H1 (cell line): ENCODE results near the gene TCF20. TPM values are rescaled to one million over a fixed set of nuclear protein-coding genes. Genes with fewer than 3 reads are reported as not detected.

Source experiments
- CTCF ChIA-PET: fragments of 300-600 bp; sonication (Branson Sonifier 250); formaldehyde crosslinking; loops from one replicate; lab custom pipeline; 2021; ENCODE audit not compliant: partially characterized antibody; lab: Charles Lee
- POLR2A ChIA-PET: fragments of 300-600 bp; sonication (Branson Sonifier 250); formaldehyde crosslinking; loops from one replicate; lab custom pipeline; 2021; ENCODE audit warnings: inconsistent platforms; ENCODE audit not compliant: partially characterized antibody; lab: Charles Lee
- DNase-seq, 2 experiments: peaks; one replicate each; pipeline versions ENCODE4 v3.0.0 to v3.0.0-alpha.2; 2010 to 2022; ENCODE audit warnings: low spot score in 2 of 2, low read depth in 1 of 2, mixed read lengths in 1 of 2
- FAIRE-seq: peaks from 2 replicates; lab custom pipeline; 2011; peaks lifted over from hg19 to GRCh38; lab: Jason Lieb, UNC
- H2AFZ ChIP-seq: 2 replicates; pipeline ENCODE4 v1.8.1; 2012; ENCODE audit warnings: low read length, inconsistent platforms
- H2AK5ac ChIP-seq: 2 replicates; pipeline ENCODE4 v1.6.1; 2013; ENCODE audit warnings: low read depth, low read length
- H2BK120ac ChIP-seq: replicated peaks from 2 replicates; pipeline ENCODE3; 2013; ENCODE audit warnings: low read depth, low read length, inconsistent platforms
- H2BK12ac ChIP-seq: 2 replicates; pipeline ENCODE4 v1.6.1; 2013; ENCODE audit warnings: low read depth, low read length
- H2BK15ac ChIP-seq: 2 replicates; pipeline ENCODE4 v1.6.1; 2013; ENCODE audit warnings: low read length
- H2BK20ac ChIP-seq: 2 replicates; pipeline ENCODE4 v1.6.1; 2013; ENCODE audit warnings: low read length
- H2BK5ac ChIP-seq: 2 replicates; pipeline ENCODE4 v1.6.1; 2013; ENCODE audit warnings: low read depth, low read length
- H3K14ac ChIP-seq: 2 replicates; pipeline ENCODE4 v1.6.1; 2013; ENCODE audit warnings: inconsistent platforms; ENCODE audit not compliant: insufficient read length
- H3K18ac ChIP-seq: 2 replicates; pipeline ENCODE4 v1.6.1; 2013; ENCODE audit warnings: low read length; ENCODE audit errors: extremely low read depth
- H3K23ac ChIP-seq: 2 replicates; pipeline ENCODE4 v1.6.1; 2013; ENCODE audit warnings: inconsistent platforms; ENCODE audit not compliant: insufficient read length
- H3K23me2 ChIP-seq: 2 replicates; pipeline ENCODE4 v1.6.1; 2013; ENCODE audit warnings: low read depth, low read length
- H3K27ac ChIP-seq: 2 replicates; pipeline ENCODE4 v1.6.1; 2011; ENCODE audit warnings: low read depth, low read length, inconsistent platforms
- H3K27me3 ChIP-seq, 4 experiments: replicated peaks in 1 of 4; 1 replicate in 1 of 4; 2 replicates in 3 of 4; pipeline versions ENCODE4 v1.6.1 to v1.8.1; 2011 to 2013; ENCODE audit warnings: low read length in 3 of 4, mild to moderate bottlenecking in 3 of 4, inconsistent platforms in 2 of 4, mixed read lengths in 2 of 4, moderate library complexity in 1 of 4; ENCODE audit not compliant: control insufficient read depth in 3 of 4, insufficient read depth in 3 of 4; ENCODE audit errors: extremely low read depth in 1 of 4
- H3K36me3 ChIP-seq, 4 experiments: 2 replicates each; pipeline versions ENCODE4 v1.6.1 to v1.8.1; 2011 to 2013; ENCODE audit warnings: mild to moderate bottlenecking in 4 of 4, low read length in 3 of 4, moderate library complexity in 2 of 4, control low read depth in 1 of 4, inconsistent platforms in 1 of 4; ENCODE audit not compliant: insufficient read depth in 4 of 4, control insufficient read depth in 2 of 4
- H3K4ac ChIP-seq: replicated peaks from 2 replicates; pipeline ENCODE3; 2013; ENCODE audit warnings: low read length, low read depth, mixed read lengths, inconsistent platforms; ENCODE audit not compliant: insufficient read length
- H3K4me1 ChIP-seq, 4 experiments: replicated peaks in 1 of 4; 1 replicate in 1 of 4; 2 replicates in 3 of 4; pipeline versions ENCODE4 v1.6.1 to v1.8.1; 2011 to 2013; ENCODE audit warnings: low read length in 3 of 4, inconsistent platforms in 2 of 4, mixed read lengths in 1 of 4; ENCODE audit not compliant: insufficient read depth in 4 of 4, control insufficient read depth in 3 of 4
- H3K4me2 ChIP-seq, 2 experiments: 2 replicates each; pipeline versions ENCODE4 v1.6.1 to v1.8.1; 2011 to 2013; ENCODE audit warnings: low read depth in 2 of 2, low read length in 2 of 2, control low read depth in 1 of 2, inconsistent platforms in 1 of 2, mild to moderate bottlenecking in 1 of 2; ENCODE audit not compliant: insufficient read depth in 1 of 2
- H3K4me3 ChIP-seq, 4 experiments: fragments of 200-600, 300-600 bp in 1 of 4; sonication (generic), shearing (Covaris generic), sonication (Bioruptor Twin) in 1 of 4; 2 replicates each; pipeline versions ENCODE4 v1.5.1 to v1.8.1; 2011 to 2016; ENCODE audit warnings: low read length in 4 of 4, low read depth in 3 of 4, control low read depth in 2 of 4, inconsistent platforms in 2 of 4, mild to moderate bottlenecking in 2 of 4, mixed read lengths in 1 of 4, moderate library complexity in 1 of 4; ENCODE audit not compliant: insufficient read depth in 2 of 4; ENCODE audit errors: extremely low read depth in 1 of 4
- H3K56ac ChIP-seq: replicated peaks from 2 replicates; pipeline ENCODE3; 2013; ENCODE audit warnings: low read depth, mild to moderate bottlenecking, mixed read lengths, low read length, inconsistent platforms; ENCODE audit not compliant: insufficient read length
- H3K79me1 ChIP-seq: 2 replicates; pipeline ENCODE4 v1.6.1; 2013; ENCODE audit warnings: low read depth, low read length, control low read depth
- H3K79me2 ChIP-seq, 2 experiments: 2 replicates each; pipeline versions ENCODE4 v1.6.1 to v1.8.1; 2012 to 2013; ENCODE audit warnings: low read length in 2 of 2, mild to moderate bottlenecking in 2 of 2, inconsistent platforms in 1 of 2; ENCODE audit not compliant: insufficient read depth in 2 of 2, control insufficient read depth in 1 of 2
- H3K9ac ChIP-seq, 4 experiments: replicated peaks in 1 of 4; 1 replicate in 1 of 4; 2 replicates in 3 of 4; pipeline versions ENCODE4 v1.6.1 to v1.8.1; 2011 to 2013; ENCODE audit warnings: low read depth in 3 of 4, low read length in 3 of 4, control low read depth in 2 of 4, mild to moderate bottlenecking in 2 of 4, moderate library complexity in 2 of 4, inconsistent platforms in 1 of 4; ENCODE audit errors: extremely low read depth in 1 of 4
- H3K9me3 ChIP-seq, 2 experiments: 2 replicates each; pipeline versions ENCODE4 v1.6.1 to v1.8.1; 2012 to 2013; ENCODE audit warnings: mild to moderate bottlenecking in 2 of 2, moderate library complexity in 2 of 2, control low read depth in 1 of 2, inconsistent platforms in 1 of 2, low read depth in 1 of 2, low read length in 1 of 2, mixed read lengths in 1 of 2; ENCODE audit not compliant: insufficient read depth in 2 of 2
- H4K20me1 ChIP-seq, 2 experiments: replicated peaks in 1 of 2; 2 replicates each; pipeline versions ENCODE3 to v1.8.1; 2011 to 2013; ENCODE audit warnings: inconsistent platforms in 2 of 2, low read length in 2 of 2, mild to moderate bottlenecking in 1 of 2; ENCODE audit not compliant: insufficient read depth in 2 of 2, control insufficient read depth in 1 of 2
- H4K5ac ChIP-seq: 2 replicates; pipeline ENCODE4 v1.6.1; 2013; ENCODE audit warnings: low read length, low read depth, mixed read lengths, inconsistent platforms; ENCODE audit not compliant: insufficient read length
- H4K8ac ChIP-seq: 2 replicates; pipeline ENCODE4 v1.8.0; 2013; ENCODE audit warnings: mild to moderate bottlenecking, moderate library complexity, low read length, inconsistent platforms; ENCODE audit not compliant: insufficient read depth; ENCODE audit errors: extremely low read depth
- H4K91ac ChIP-seq: replicated peaks from 2 replicates; pipeline ENCODE3; 2013; ENCODE audit warnings: low read length, mixed read lengths, inconsistent platforms; ENCODE audit not compliant: insufficient read length
- FOSL1 ChIP-seq: IDR thresholded peaks from 2 replicates; pipeline ENCODE4 v1.6.1; 2011; ENCODE audit warnings: mild to moderate bottlenecking, low read depth, low read length, moderate library complexity; ENCODE audit not compliant: insufficient read depth
- KDM1A ChIP-seq: fragments of 200-600, 300-600 bp; sonication (generic); IDR thresholded peaks from 2 replicates; pipeline ENCODE4 v1.7.1; 2016; ENCODE audit warnings: mild to moderate bottlenecking, low read length, borderline replicate concordance
- KDM4A ChIP-seq: IDR thresholded peaks from one replicate; pipeline ENCODE4 v1.7.1; 2012; ENCODE audit warnings: low read depth, mild to moderate bottlenecking, moderate library complexity, low read length, inconsistent platforms; ENCODE audit not compliant: severe bottlenecking
- MAX ChIP-seq: IDR thresholded peaks from 2 replicates; pipeline ENCODE4 v1.6.1; 2012; ENCODE audit warnings: inconsistent platforms
- NRF1 ChIP-seq: IDR thresholded peaks from 2 replicates; pipeline ENCODE4 v1.6.1; 2011; ENCODE audit warnings: mild to moderate bottlenecking, low read depth, low read length, improper control_type of control experiment
- SRF ChIP-seq: IDR thresholded peaks from 2 replicates; pipeline ENCODE4 v1.6.1; 2011; ENCODE audit warnings: mild to moderate bottlenecking, low read depth, low read length, moderate library complexity
- TAF1 ChIP-seq: IDR thresholded peaks from 2 replicates; pipeline ENCODE4 v1.6.1; 2011; ENCODE audit warnings: mild to moderate bottlenecking, low read depth, low read length
- TEAD4 ChIP-seq: IDR thresholded peaks from 2 replicates; pipeline ENCODE4 v1.6.1; 2012; ENCODE audit warnings: low read depth, low read length, inconsistent platforms, mixed read lengths
- WGBS, 2 experiments: shearing (Covaris generic) in 1 of 2; methylation state at CpG; one replicate each; pipeline versions ENCODE4 v1.1.6 to v1.1.7; 2013 to 2015; ENCODE audit warnings: low lambda C conversion rate in 2 of 2, mixed read lengths in 2 of 2, inconsistent platforms in 1 of 2, low coverage in 1 of 2, missing lambda C conversion rate in 1 of 2; ENCODE audit not compliant: insufficient replicate concordance in 2 of 2, insufficient coverage in 1 of 2, insufficient read length in 1 of 2; ENCODE audit errors: extremely low coverage in 1 of 2, missing lambda C conversion rate in 1 of 2; 5-methylcytosine and 5-hydroxymethylcytosine counted together
- polyA plus RNA-seq, 7 experiments: library from polyadenylated mRNA; depleted of rRNA in 3 of 7; stranded (reverse) in 5 of 7; unstranded in 2 of 7; fragments of >200 nt in 5 of 7; fragments of 200-250 nt in 2 of 7; gene quantifications; 1 replicate in 5 of 7; 2 replicates in 1 of 7; 4 replicates in 1 of 7; pipeline versions ENCODE4 v1.2.1 to v1.2.3, GENCODE V29; 2011 to 2013; ENCODE audit warnings: missing spikeins in 2 of 7, mixed read lengths in 2 of 7
- total RNA-seq: library from RNA; stranded (reverse); fragmentation: NEBNext Ultra II Directional; extraction: Animal tissue kit (Norgen Biotek cat#: 25700); gene quantifications from 2 replicates; pipeline ENCODE4 v1.2.1, GENCODE V29; 2021

The TCF20 gene
- total and polyA plus RNA-seq, 2 of the 8 experiments (the other 6 are each of a cell fraction or from before 2014, with no cell fraction given): 22.0 to 79.8 TPM

GRCh38 chr22:42279425-42280020, 9.1 kb upstream of the TCF20 start:
- no peak overlapping the region for H4K5ac ChIP-seq

More at GRCh38 chr22:42279425-42280020, 9.1 kb upstream of the TCF20 start:
- ChIA-PET POLR2A (interaction anchor here (0.6 to 2.5 kb wide), 5 partner anchors 9 to 65 kb away, joined by 3 to 7 read pairs (median 5); no protein-coding TSS in a partner anchor), CTCF (interaction anchor here (0.7 to 4.3 kb wide), 14 partner anchors 12 to 164 kb away, joined by 3 to 27 read pairs (median 5); partner anchors contain the start of gene NFAM1)
- Histone ChIP-seq H2BK12ac (0 out of 2 replicates have a peak overlapping the region, but pooled peaks have one; percentile 39), H3K9ac (no peak overlapping the region), H3K4ac (peak overlapping the region; percentile 25), H3K4me1 (peaks cover 19 to 39% (median 23%) of the 10 kb centered on the region in 4 experiments), H3K23ac (no peak overlapping the region), H4K20me1 (peaks cover 15 to 32% of the 10 kb centered on the region in 2 experiments), H3K14ac (no peak overlapping the region), H3K4me2 (no peak overlapping the region), H3K79me2 (no peaks in the 10 kb centered on the region), H2BK5ac (no peak overlapping the region), H2BK120ac (no peak overlapping the region), H3K36me3 (no peaks in the 10 kb centered on the region), H3K9me3 (no peaks in the 10 kb centered on the region), H4K8ac (no peak overlapping the region; the same call in 1 of the 2 replicates), H4K91ac (no peak overlapping the region), H3K23me2 (peaks cover 8% of the 10 kb centered on the region), H2AFZ (no peak overlapping the region), H3K79me1 (no peaks in the 10 kb centered on the region), H3K56ac (no peak overlapping the region), H3K27me3 (peaks cover 0 to 56% (median 40%) of the 10 kb centered on the region in 4 experiments; a peak in 6 of 7 replicates), H3K18ac (no peak overlapping the region; the same call in 1 of the 2 replicates), H3K4me3 (no peak overlapping the region), H3K27ac (no peak overlapping the region), H2AK5ac (peak overlapping the region; percentile 28; the same call in 1 of the 2 replicates), H2BK20ac (no peak overlapping the region), H2BK15ac (peak overlapping the region; percentile 95; the same call in 1 of the 2 replicates)
- 94% methylated on average over 13 of the region's 13 CpGs; no CpG with 5 or more reads in 1 of the 2 experiments for WGBS, 2 experiments
- TF ChIP-seq KDM4A (no peak), MAX (no peak), NRF1 (no peak), SRF (no peak), FOSL1 (no peak), KDM1A (no peak), TEAD4 (no peak), TAF1 (no peak)
- no peak for FAIRE-seq
- DNase-seq: no peak
